ENCODE data around the gene GOT2. TPM values are rescaled to one million over a fixed set of nuclear protein-coding genes. Genes with fewer than 3 reads are reported as not detected.

GOT2 gene
- total RNA-seq, 1 donor from 2014 or later, result 59.2 TPM

DNA sequence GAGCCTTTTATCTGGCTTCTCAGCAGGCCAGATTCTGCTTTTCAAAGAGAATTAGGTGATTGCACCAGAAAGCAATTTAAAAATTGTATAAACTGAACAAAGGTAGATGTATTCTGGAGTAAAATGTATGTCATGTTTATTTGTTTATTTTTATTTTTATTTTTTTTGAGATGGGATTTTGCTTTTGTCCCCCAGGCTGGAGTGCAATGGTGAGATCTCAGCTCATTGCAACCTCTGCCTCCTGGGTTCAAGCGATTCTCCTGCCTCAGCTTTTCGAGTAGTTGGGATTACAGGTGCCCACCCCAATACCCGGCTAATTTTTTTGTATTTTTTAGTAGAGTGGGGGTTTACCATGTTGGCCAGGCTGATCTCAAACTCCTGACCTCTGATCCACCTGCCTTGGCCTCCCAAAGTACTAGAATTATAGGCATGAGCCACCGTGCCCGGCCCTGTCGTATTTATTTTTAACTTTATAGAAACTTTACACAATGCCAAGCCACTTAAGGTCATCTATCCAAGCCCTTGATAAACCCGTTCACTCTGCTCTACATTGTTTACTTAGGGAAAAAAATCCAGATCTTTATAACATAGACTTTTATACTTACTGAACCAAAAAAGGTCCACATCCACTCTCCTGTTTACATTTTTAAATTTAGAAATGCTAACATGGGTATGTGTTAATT lies 22.7 kb upstream of the GOT2 start:
- DNase-seq, result no peak
- Mint-ChIP-seq H3K27me3 (no peaks in the 10 kb centered on the region), H3K9me3 (no peaks in the 10 kb centered on the region), H3K27ac (no peak overlapping the region), H3K4me1 (peaks cover 8% of the 10 kb centered on the region), H3K4me3 (no peak overlapping the region), H3K36me3 (ENCODE audit: low read depth) (no peaks in the 10 kb centered on the region)
- no peak for ATAC-seq (ENCODE audit: low read depth)
- TF ChIP-seq, protein P1, sequence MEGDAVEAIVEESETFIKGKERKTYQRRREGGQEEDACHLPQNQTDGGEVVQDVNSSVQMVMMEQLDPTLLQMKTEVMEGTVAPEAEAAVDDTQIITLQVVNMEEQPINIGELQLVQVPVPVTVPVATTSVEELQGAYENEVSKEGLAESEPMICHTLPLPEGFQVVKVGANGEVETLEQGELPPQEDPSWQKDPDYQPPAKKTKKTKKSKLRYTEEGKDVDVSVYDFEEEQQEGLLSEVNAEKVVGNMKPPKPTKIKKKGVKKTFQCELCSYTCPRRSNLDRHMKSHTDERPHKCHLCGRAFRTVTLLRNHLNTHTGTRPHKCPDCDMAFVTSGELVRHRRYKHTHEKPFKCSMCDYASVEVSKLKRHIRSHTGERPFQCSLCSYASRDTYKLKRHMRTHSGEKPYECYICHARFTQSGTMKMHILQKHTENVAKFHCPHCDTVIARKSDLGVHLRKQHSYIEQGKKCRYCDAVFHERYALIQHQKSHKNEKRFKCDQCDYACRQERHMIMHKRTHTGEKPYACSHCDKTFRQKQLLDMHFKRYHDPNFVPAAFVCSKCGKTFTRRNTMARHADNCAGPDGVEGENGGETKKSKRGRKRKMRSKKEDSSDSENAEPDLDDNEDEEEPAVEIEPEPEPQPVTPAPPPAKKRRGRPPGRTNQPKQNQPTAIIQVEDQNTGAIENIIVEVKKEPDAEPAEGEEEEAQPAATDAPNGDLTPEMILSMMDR (IDR thresholded peaks at IDR 0.05), result no peak
- intact Hi-C loops (cut with micrococcal nuclease), result loop anchor here (1.0 to 10.0 kb wide), 7 partner anchors 23 to 862 kb away; partner anchors contain the start of gene CFAP20
- CTCF ChIA-PET, result interaction anchor here (0.6 to 2.1 kb wide), 17 partner anchors 12 to 458 kb away, joined by 3 to 47 read pairs (median 4); no protein-coding TSS in a partner anchor
- POLR2A ChIA-PET, result no interaction called here

GRCh38 chr16:58755989-58756649 lies 22.0 kb upstream of the GOT2 start:
- DNase-seq (peak; percentile 52), ATAC-seq (ENCODE audit: low read depth) (peak; percentile 99)
- ChIA-PET CTCF (interaction anchor here (0.6 to 2.1 kb wide), 22 partner anchors 11 to 634 kb away, joined by 3 to 47 read pairs (median 4); partner anchors contain the start of gene SLC38A7), POLR2A (no interaction called here)
- intact Hi-C loops (cut with micrococcal nuclease), result loop anchor here (1.0 to 10.0 kb wide), 7 partner anchors 23 to 861 kb away; partner anchors contain the start of gene CFAP20
- TF ChIP-seq, protein P1 (IDR thresholded peaks at IDR 0.05), result no peak
- no peaks in the 10 kb centered on the region for H3K36me3 Mint-ChIP-seq (ENCODE audit: low read depth)
- no peaks in the 10 kb centered on the region for H3K9me3 Mint-ChIP-seq
- H3K4me3 Mint-ChIP-seq, result peak overlapping the region; percentile 59
- H3K4me1 Mint-ChIP-seq, result peaks cover 8% of the 10 kb centered on the region
- H3K27ac Mint-ChIP-seq, result peak overlapping the region; percentile 1
- H3K27me3 Mint-ChIP-seq, result no peaks in the 10 kb centered on the region

DNA sequence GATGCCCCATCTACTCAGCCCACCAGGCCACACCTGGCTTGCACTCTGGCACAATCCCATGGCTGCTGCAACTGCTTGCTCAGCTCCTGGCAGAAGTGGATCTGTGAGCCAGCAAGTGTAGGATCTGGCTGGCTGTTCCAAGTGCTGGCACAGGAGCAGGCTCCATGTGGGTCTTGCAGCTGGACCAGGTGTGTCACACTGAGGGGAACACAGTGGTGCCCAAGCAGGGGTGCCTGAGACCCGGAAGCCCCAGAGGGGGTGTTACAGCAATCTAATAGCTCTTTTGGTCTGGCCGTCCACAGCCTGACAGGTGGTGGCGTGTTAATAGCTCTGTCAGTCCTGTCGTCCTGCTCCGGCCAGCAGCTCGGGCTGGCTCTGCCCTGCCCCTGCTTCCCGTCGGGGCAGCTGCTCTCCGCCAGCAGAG lies 19.6 kb upstream of the GOT2 start:
- no peak overlapping the region for H3K27ac Mint-ChIP-seq
- no peak for ATAC-seq (ENCODE audit: low read depth)

GRCh38 chr16:58744497-58744896 lies 10.4 kb upstream of the GOT2 start:
- no peaks in the 10 kb centered on the region for H3K4me1 Mint-ChIP-seq
- intact Hi-C loops (cut with micrococcal nuclease), result no loop called here
- peaks cover 3% of the 10 kb centered on the region for H3K9me3 Mint-ChIP-seq
- H3K4me3 Mint-ChIP-seq, result no peak overlapping the region
- no peaks in the 10 kb centered on the region for H3K27me3 Mint-ChIP-seq
- no peak for ATAC-seq (ENCODE audit: low read depth)
- no peak for DNase-seq
- no peaks in the 10 kb centered on the region for H3K36me3 Mint-ChIP-seq (ENCODE audit: low read depth)
- TF ChIP-seq, protein P1 (IDR thresholded peaks at IDR 0.05), result no peak
- no peak overlapping the region for H3K27ac Mint-ChIP-seq
- POLR2A ChIA-PET, result no interaction called here
- CTCF ChIA-PET, result interaction anchor here (0.8 to 1.0 kb wide), 2 partner anchors 12 to 408 kb away, joined by 3 read pairs; no protein-coding TSS in a partner anchor

More for the DNA sequence above, 19.6 kb upstream of the GOT2 start:
- ChIA-PET CTCF (no interaction called here), POLR2A (no interaction called here)
- Mint-ChIP-seq H3K27me3 (no peaks in the 10 kb centered on the region), H3K4me3 (no peak overlapping the region), H3K4me1 (peaks cover 8% of the 10 kb centered on the region), H3K36me3 (ENCODE audit: low read depth) (no peaks in the 10 kb centered on the region), H3K9me3 (peaks cover 5% of the 10 kb centered on the region)
- no peak for DNase-seq
- intact Hi-C loops (cut with micrococcal nuclease), result loop anchor here (10.0 kb wide), 1 partner anchor 859 kb away; no protein-coding TSS in a partner anchor
- TF ChIP-seq, protein P1 (IDR thresholded peaks at IDR 0.05), result no peak

- H3K27me3 Mint-ChIP-seq, result no peaks in the 10 kb centered on the region
Observed at GRCh38 chr16:58741976-58742375, 7.9 kb upstream of the GOT2 start.

More at GRCh38 chr16:58741976-58742375, 7.9 kb upstream of the GOT2 start:
- no peak for ATAC-seq (ENCODE audit: low read depth)
- DNase-seq, result no peak
- H3K4me1 Mint-ChIP-seq, result no peaks in the 10 kb centered on the region
- no peaks in the 10 kb centered on the region for H3K36me3 Mint-ChIP-seq (ENCODE audit: low read depth)
- TF ChIP-seq, protein P1 (IDR thresholded peaks at IDR 0.05), result no peak
- no peaks in the 10 kb centered on the region for H3K9me3 Mint-ChIP-seq
- intact Hi-C loops (cut with micrococcal nuclease), result no loop called here
- no peak overlapping the region for H3K4me3 Mint-ChIP-seq
- ChIA-PET POLR2A (interaction anchor here (0.6 kb wide), 1 partner anchor 68 kb away, joined by 11 read pairs; no protein-coding TSS in a partner anchor), CTCF (no interaction called here)
- H3K27ac Mint-ChIP-seq, result no peak overlapping the region
